ENCODE data around the gene TMIGD2. TPM values are rescaled to one million over a fixed set of nuclear protein-coding genes. Genes with fewer than 3 reads are reported as not detected.

Gene TMIGD2
- total RNA-seq, 1 experiment from 2014 or later: not detected

DNA sequence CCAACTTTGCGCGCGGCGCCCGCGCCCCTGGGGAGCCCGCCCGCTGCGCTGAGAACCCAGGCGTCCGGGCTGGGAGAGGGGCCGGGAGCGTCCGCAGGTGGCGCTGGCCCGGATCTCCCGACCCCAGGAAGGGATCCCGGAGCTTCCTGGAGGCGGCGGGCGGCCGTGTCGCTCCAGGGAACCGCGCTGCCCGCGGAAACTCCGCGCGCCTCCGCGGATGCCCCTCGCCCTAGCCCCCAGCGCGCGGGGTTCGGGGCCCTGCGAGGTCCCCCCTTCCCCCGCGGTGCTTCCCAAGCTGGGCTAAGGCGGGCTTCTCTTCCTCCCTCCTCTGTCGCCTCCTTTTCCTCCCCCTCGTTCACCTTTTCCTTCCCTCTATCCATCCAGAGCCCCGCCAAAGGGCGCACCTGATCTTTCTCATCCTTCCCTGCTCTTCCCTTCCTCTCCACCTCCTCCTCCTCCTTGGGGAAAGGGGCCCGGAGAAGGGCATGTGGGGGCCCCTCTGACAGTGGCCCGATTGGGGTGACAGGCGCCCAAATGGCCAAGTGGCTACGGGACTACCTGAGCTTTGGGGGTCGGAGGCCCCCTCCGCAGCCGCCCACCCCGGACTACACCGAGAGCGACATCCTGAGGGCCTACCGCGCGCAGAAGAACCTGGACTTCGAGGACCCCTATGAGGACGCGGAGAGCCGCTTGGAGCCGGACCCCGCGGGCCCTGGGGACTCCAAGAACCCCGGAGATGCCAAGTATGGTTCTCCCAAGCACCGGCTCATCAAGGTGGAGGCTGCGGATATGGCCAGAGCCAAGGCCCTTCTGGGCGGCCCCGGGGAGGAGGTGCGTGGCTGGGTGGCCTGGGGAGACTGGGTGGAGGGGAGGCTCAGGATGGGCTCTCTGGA is 22.4 kb downstream of the TMIGD2 start:
- TF ChIP-seq SIN3A (IDR thresholded peaks at IDR 0.05; ENCODE audit: borderline replicate concordance, insufficient read depth, low read depth, low read length): no peak
- no peak for TF ChIP-seq TCF7L2 (IDR thresholded peaks at IDR 0.05; ENCODE audit: low read depth, low read length)
- no peak for TF ChIP-seq CTCF (IDR thresholded peaks at IDR 0.05)
- TF ChIP-seq POLR2AphosphoS5 (IDR thresholded peaks at IDR 0.05; ENCODE audit: low read depth, low read length): no peak
- TF ChIP-seq, protein P1, sequence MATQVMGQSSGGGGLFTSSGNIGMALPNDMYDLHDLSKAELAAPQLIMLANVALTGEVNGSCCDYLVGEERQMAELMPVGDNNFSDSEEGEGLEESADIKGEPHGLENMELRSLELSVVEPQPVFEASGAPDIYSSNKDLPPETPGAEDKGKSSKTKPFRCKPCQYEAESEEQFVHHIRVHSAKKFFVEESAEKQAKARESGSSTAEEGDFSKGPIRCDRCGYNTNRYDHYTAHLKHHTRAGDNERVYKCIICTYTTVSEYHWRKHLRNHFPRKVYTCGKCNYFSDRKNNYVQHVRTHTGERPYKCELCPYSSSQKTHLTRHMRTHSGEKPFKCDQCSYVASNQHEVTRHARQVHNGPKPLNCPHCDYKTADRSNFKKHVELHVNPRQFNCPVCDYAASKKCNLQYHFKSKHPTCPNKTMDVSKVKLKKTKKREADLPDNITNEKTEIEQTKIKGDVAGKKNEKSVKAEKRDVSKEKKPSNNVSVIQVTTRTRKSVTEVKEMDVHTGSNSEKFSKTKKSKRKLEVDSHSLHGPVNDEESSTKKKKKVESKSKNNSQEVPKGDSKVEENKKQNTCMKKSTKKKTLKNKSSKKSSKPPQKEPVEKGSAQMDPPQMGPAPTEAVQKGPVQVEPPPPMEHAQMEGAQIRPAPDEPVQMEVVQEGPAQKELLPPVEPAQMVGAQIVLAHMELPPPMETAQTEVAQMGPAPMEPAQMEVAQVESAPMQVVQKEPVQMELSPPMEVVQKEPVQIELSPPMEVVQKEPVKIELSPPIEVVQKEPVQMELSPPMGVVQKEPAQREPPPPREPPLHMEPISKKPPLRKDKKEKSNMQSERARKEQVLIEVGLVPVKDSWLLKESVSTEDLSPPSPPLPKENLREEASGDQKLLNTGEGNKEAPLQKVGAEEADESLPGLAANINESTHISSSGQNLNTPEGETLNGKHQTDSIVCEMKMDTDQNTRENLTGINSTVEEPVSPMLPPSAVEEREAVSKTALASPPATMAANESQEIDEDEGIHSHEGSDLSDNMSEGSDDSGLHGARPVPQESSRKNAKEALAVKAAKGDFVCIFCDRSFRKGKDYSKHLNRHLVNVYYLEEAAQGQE (IDR thresholded peaks at IDR 0.05; ENCODE audit: insufficient read depth in 1 of 2, low read depth in 2 of 2, low read length in 1 of 2): no peak
- Histone ChIP-seq H3K36me3 (ENCODE audit: control insufficient read depth, insufficient read depth, low read length) (no peaks in the 10 kb centered on the region), H3K27me3 (ENCODE audit: control insufficient read depth, insufficient read depth, low read length) (no peaks in the 10 kb centered on the region; the same call in 1 of the 2 replicates), H3K4me3 (ENCODE audit: low read depth in 2 of 2, low read length in 2 of 2) (peak overlapping the region; percentile 30), H3K27ac (ENCODE audit: low read length) (no peak overlapping the region), H3K9me3 (ENCODE audit: control insufficient read depth, insufficient read depth, low read depth, low read length) (no peaks in the 10 kb centered on the region), H3K4me1 (ENCODE audit: control insufficient read depth, insufficient read depth, low read length) (peaks cover 2% of the 10 kb centered on the region; the same call in 1 of the 2 replicates)
- DNase-seq (ENCODE audit: low read depth, low spot score) (no peak), ATAC-seq (no peak; the same call in 1 of the 2 replicates)
- intact Hi-C loops (cut with micrococcal nuclease; ENCODE audit: unreplicated experiment): no loop called here
- ChIA-PET CTCF (no interaction called here), POLR2A (no interaction called here)
- no TSS peak for BruUV-seq (replicated peaks)
- in situ Hi-C loops (cut with HindIII; ENCODE audit: low pct_unique_long_range_greater_than_20kb, low sequenced_read_pairs): no loop called here

- DNase-seq (ENCODE audit: low read depth, low spot score) (no peak), ATAC-seq (no peak)
- CTCF ChIA-PET: no interaction called here
- TF ChIP-seq SIN3A (IDR thresholded peaks at IDR 0.05; ENCODE audit: borderline replicate concordance, insufficient read depth, low read depth, low read length) (no peak), CTCF (IDR thresholded peaks at IDR 0.05) (no peak), POLR2AphosphoS5 (IDR thresholded peaks at IDR 0.05; ENCODE audit: low read depth, low read length) (no peak), TCF7L2 (IDR thresholded peaks at IDR 0.05; ENCODE audit: low read depth, low read length) (no peak)
- TF ChIP-seq, protein P1 (IDR thresholded peaks at IDR 0.05; ENCODE audit: insufficient read depth in 1 of 2, low read depth in 2 of 2, low read length in 1 of 2): no peak
- POLR2A ChIA-PET: no interaction called here
- Histone ChIP-seq H3K4me3 (ENCODE audit: low read depth in 2 of 2, low read length in 2 of 2) (peak overlapping the region; percentile 30), H3K27me3 (ENCODE audit: control insufficient read depth, insufficient read depth, low read length) (no peaks in the 10 kb centered on the region; the same call in 1 of the 2 replicates), H3K36me3 (ENCODE audit: control insufficient read depth, insufficient read depth, low read length) (no peaks in the 10 kb centered on the region), H3K4me1 (ENCODE audit: control insufficient read depth, insufficient read depth, low read length) (no peaks in the 10 kb centered on the region; the same call in 1 of the 2 replicates), H3K9me3 (ENCODE audit: control insufficient read depth, insufficient read depth, low read depth, low read length) (no peaks in the 10 kb centered on the region), H3K27ac (ENCODE audit: low read length) (no peak overlapping the region)
- intact Hi-C loops (cut with micrococcal nuclease; ENCODE audit: unreplicated experiment) (no loop called here), in situ Hi-C loops (cut with HindIII; ENCODE audit: low pct_unique_long_range_greater_than_20kb, low sequenced_read_pairs) (no loop called here)
- BruUV-seq (replicated peaks): no TSS peak
Observed at GRCh38 chr19:4279267-4279529, 23.0 kb downstream of the TMIGD2 start.
